Measurements from ENCODE around the gene GANAB.
"Not testable (repeated sequence)": the region's sequence is repeated elsewhere in the genome, so short reads cannot be mapped to it uniquely, and the experiment has no call there.

The GANAB gene

GRCh38 chr11:62632492-62632891 lies 13.9 kb downstream of the GANAB start:
- DNase-seq (ENCODE audit: low read depth), result no peak
- no peak overlapping the region for H3K4me3 ChIP-seq (ENCODE audit: low read length)
- no peak for TF ChIP-seq CTCF (conservative IDR thresholded peaks at IDR 0.05; ENCODE audit: low read length)

- no peak for DNase-seq (ENCODE audit: low read depth)
- no peak overlapping the region for H3K4me3 ChIP-seq (ENCODE audit: low read length)
- no peak for TF ChIP-seq CTCF (conservative IDR thresholded peaks at IDR 0.05; ENCODE audit: low read length)
Measured at GRCh38 chr11:62627713-62628112, 18.7 kb downstream of the GANAB start.

- no peak for TF ChIP-seq CTCF (conservative IDR thresholded peaks at IDR 0.05; ENCODE audit: low read length)
- H3K4me3 ChIP-seq (ENCODE audit: low read length), result peak overlapping the region; percentile 48
- DNase-seq (ENCODE audit: low read depth), result no peak
Measured at GRCh38 chr11:62622476-62623089, 23.8 kb downstream of the GANAB start.

GRCh38 chr11:62621567-62622470 lies 24.6 kb downstream of the GANAB start, which contains the start of gene B3GAT3:
TSS of gene B3GAT3 (minus strand) at chr11:62621986. CDS start at chr11:62621947, 39 bp downstream.
- peak within 1 kb of the TSS; percentile 89 for H3K4me3 ChIP-seq (ENCODE audit: low read length)
- no peak for TF ChIP-seq CTCF (conservative IDR thresholded peaks at IDR 0.05; ENCODE audit: low read length)
- peak; percentile 98 for DNase-seq (ENCODE audit: low read depth)

GRCh38 chr11:62621027-62621566 lies 25.3 kb downstream of the GANAB start:
- no peak for DNase-seq (ENCODE audit: low read depth)
- no peak for TF ChIP-seq CTCF (conservative IDR thresholded peaks at IDR 0.05; ENCODE audit: low read length)
- H3K4me3 ChIP-seq (ENCODE audit: low read length), result peak overlapping the region; percentile 89

GRCh38 chr11:62616957-62617356 lies 29.5 kb downstream of the GANAB start:
- not testable (repeated sequence) for H3K4me3 ChIP-seq (ENCODE audit: low read length); DNase-seq (ENCODE audit: low read depth)

GRCh38 chr11:62615521-62615920 lies 30.9 kb downstream of the GANAB start:
- no peak for DNase-seq (ENCODE audit: low read depth)
- TF ChIP-seq CTCF (conservative IDR thresholded peaks at IDR 0.05; ENCODE audit: low read length), result no peak
- no peak overlapping the region for H3K4me3 ChIP-seq (ENCODE audit: low read length)

Data from AG10803 (cell line).